ENCODE results near the gene LONRF3. TPM values are rescaled to one million over a fixed set of nuclear protein-coding genes. Genes with fewer than 3 reads are reported as not detected.

The LONRF3 gene
- total RNA-seq, 4 donors from 2014 or later = 14.3 to 19.9 (median 17.5) TPM

- no peaks in the 10 kb centered on the region for H3K36me3 ChIP-seq
- H3K4me3 ChIP-seq = no peak overlapping the region
- WGBS = 77% methylated on average over 2 of the region's 2 CpGs
- TF ChIP-seq POLR2A (IDR thresholded peaks at IDR 0.05; ENCODE audit: low read depth) = no peak
- no peak for TF ChIP-seq POLR2AphosphoS5 (IDR thresholded peaks at IDR 0.05)
- TF ChIP-seq EP300 (IDR thresholded peaks at IDR 0.05) = no peak
- no peak for TF ChIP-seq CTCF (IDR thresholded peaks at IDR 0.05)
- H3K4me1 ChIP-seq = peaks cover 0 to 4% (median 0%) of the 10 kb centered on the region in 4 donors
- intact Hi-C loops (cut with DNase I) = no loop called here
- no peaks in the 10 kb centered on the region for H3K9me3 ChIP-seq
- H3K27ac ChIP-seq (replicated peaks in 1 of 4) = no peak overlapping the region
- no peak for DNase-seq (ENCODE audit: extremely low spot score)
- no peaks in the 10 kb centered on the region for H3K27me3 ChIP-seq
Measured at GRCh38 chrX:118945921-118946320, 28.5 kb upstream of the LONRF3 start.

GRCh38 chrX:118948270-118948669, 26.1 kb upstream of the LONRF3 start:
- Histone ChIP-seq H3K27me3 (no peaks in the 10 kb centered on the region), H3K4me3 (no peak overlapping the region), H3K4me1 (peaks cover 0 to 4% (median 0%) of the 10 kb centered on the region in 4 donors), H3K9me3 (no peaks in the 10 kb centered on the region), H3K27ac (replicated peaks in 1 of 4) (no peak overlapping the region), H3K36me3 (no peaks in the 10 kb centered on the region)
- 71% methylated on average over 1 of the region's 1 CpG for WGBS
- TF ChIP-seq POLR2A (IDR thresholded peaks at IDR 0.05; ENCODE audit: low read depth) (no peak), CTCF (IDR thresholded peaks at IDR 0.05) (no peak), POLR2AphosphoS5 (IDR thresholded peaks at IDR 0.05) (no peak), EP300 (IDR thresholded peaks at IDR 0.05) (no peak)
- no peak for DNase-seq (ENCODE audit: extremely low spot score)
- intact Hi-C loops (cut with DNase I) = no loop called here

- intact Hi-C loops (cut with DNase I) = no loop called here
- 55% methylated on average over 4 of the region's 4 CpGs for WGBS
- TF ChIP-seq POLR2AphosphoS5 (IDR thresholded peaks at IDR 0.05) (no peak), CTCF (IDR thresholded peaks at IDR 0.05) (no peak), POLR2A (IDR thresholded peaks at IDR 0.05; ENCODE audit: low read depth) (no peak), EP300 (IDR thresholded peaks at IDR 0.05) (no peak)
Measured at GRCh38 chrX:118961866-118962560, 12.4 kb upstream of the LONRF3 start.

GRCh38 chrX:118963159-118963558, 11.3 kb upstream of the LONRF3 start:
- WGBS = 85% methylated on average over 2 of the region's 2 CpGs
- no peak for TF ChIP-seq POLR2A (IDR thresholded peaks at IDR 0.05; ENCODE audit: low read depth)
- Histone ChIP-seq H3K36me3 (no peaks in the 10 kb centered on the region), H3K4me1 (no peaks in the 10 kb centered on the region), H3K27ac (replicated peaks in 1 of 4) (no peak overlapping the region), H3K9me3 (no peaks in the 10 kb centered on the region), H3K4me3 (no peak overlapping the region), H3K27me3 (no peaks in the 10 kb centered on the region)
- no peak for DNase-seq (ENCODE audit: extremely low spot score)
- intact Hi-C loops (cut with DNase I) = no loop called here

More at GRCh38 chrX:118961866-118962560, 12.4 kb upstream of the LONRF3 start:
- H3K27me3 ChIP-seq = no peaks in the 10 kb centered on the region
- DNase-seq (ENCODE audit: extremely low spot score) = no peak
- H3K9me3 ChIP-seq = no peaks in the 10 kb centered on the region
- H3K36me3 ChIP-seq = no peaks in the 10 kb centered on the region
- no peaks in the 10 kb centered on the region for H3K4me1 ChIP-seq
- no peak overlapping the region for H3K27ac ChIP-seq (replicated peaks in 1 of 4)
- no peak overlapping the region for H3K4me3 ChIP-seq

- peak; percentile 0 for DNase-seq (ENCODE audit: extremely low spot score)
- no peaks in the 10 kb centered on the region for H3K27me3 ChIP-seq
- TF ChIP-seq CTCF (IDR thresholded peaks at IDR 0.05) (no peak), POLR2A (IDR thresholded peaks at IDR 0.05; ENCODE audit: low read depth) (no peak), POLR2AphosphoS5 (IDR thresholded peaks at IDR 0.05) (no peak), EP300 (IDR thresholded peaks at IDR 0.05) (no peak)
- H3K27ac ChIP-seq (replicated peaks in 1 of 4) = no peak overlapping the region
- no peaks in the 10 kb centered on the region for H3K4me1 ChIP-seq
- intact Hi-C loops (cut with DNase I) = no loop called here
- WGBS = 46% methylated on average over 2 of the region's 2 CpGs
- H3K4me3 ChIP-seq = no peak overlapping the region
- H3K9me3 ChIP-seq = no peaks in the 10 kb centered on the region
- H3K36me3 ChIP-seq = no peaks in the 10 kb centered on the region
Measured at GRCh38 chrX:118964252-118964651, 10.2 kb upstream of the LONRF3 start.
